NCI-H748 treated with DMSO at 0.1 percent for 48 hours (cell line): ENCODE measurements around the gene CPLX1.

Experiments used
- DNase-seq: peaks from one replicate; lab custom pipeline; 2025; lab: John Stamatoyannopoulos, UW

CPLX1 gene

DNA sequence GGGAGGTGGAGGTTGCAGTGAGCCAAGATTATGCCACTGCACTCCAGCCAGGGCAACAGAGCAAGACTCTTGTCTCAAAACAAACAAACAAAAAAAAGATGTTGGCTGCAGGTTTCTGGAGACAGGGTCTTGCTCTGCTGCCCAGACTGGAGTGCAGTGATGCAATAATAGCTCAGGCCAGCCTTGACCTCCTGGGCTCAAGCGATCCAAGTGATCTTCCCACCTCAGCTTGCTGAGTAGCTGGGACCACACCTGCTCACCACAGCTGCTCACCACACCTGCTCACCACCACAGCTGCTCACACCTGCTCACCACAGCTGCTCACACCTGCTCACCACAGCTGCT lies 29.9 kb upstream of the CPLX1 start:
- no peak for DNase-seq

DNA sequence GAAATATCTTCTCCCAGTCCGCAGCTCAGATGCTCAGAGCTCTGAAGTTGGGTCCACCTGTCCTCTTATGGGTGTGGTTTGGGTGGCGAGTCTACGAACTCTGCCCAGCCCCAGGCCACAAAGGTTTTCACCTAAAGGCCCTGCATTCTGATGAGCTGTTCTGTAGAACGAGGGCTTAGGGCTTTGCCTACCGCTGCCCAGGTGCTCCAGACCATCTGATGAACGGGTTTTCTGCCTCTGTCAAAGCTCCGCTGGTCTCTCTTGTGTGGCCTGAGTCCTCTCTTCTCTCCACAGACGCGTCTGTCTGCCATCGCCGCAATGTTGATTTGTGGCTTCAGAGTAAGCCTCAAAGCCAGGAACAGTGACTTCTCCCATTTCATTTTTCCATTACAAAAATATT lies 28.4 kb upstream of the CPLX1 start:
- DNase-seq = no peak

DNA sequence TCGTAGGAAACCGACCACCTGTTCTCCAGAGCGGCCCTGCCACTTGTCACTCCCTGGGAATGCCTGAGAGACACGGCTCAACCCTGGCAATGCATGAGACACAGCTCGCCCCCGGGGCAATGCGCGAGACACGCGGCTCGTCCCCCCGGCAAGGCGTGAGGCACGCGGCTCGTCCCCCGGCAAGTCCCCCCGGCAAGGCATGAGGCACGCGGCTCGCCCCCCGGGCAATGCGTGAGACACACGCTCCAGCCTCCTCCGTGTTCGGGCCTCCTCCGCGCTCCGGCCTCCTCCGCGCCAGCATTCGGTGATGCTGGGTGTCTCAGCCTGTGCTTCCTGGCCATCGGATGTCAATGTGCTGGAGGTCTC lies 27.5 kb upstream of the CPLX1 start:
- DNase-seq = no peak

DNA sequence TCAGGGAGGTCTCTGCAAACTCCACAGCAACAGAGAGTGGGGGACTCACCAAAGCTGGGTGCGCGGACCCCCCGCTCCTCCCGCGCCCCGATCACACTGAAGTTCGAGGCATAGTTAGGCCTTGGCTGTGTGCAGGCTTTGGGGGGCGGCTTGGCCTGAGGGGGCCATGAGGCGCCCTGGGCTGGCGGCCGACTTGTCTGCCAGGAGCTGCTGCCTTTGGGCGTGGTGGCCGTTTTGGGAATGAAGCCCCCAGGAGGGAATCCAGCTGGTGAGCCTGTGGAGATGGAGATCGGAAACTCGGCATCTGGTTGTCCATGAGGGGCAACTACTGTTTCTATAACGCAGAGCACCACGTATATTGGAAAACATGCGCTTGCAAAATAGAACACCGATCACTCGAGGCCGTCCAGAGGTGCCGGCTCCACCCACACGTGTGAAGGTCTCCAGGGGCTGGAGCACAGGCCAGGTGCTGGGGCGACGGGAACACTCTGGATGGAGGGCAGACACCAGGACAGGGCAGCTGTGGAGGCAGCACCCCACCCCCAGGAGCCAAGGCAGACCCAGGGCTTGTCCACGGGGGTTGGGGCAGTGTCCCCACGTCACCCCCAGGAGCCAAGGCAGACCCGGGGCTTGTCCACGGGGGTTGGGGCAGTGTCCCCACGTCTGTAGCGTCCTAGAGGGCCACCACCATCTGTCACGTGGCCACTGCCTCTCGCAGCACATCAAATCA lies 25.9 kb upstream of the CPLX1 start:
- no peak for DNase-seq

DNA sequence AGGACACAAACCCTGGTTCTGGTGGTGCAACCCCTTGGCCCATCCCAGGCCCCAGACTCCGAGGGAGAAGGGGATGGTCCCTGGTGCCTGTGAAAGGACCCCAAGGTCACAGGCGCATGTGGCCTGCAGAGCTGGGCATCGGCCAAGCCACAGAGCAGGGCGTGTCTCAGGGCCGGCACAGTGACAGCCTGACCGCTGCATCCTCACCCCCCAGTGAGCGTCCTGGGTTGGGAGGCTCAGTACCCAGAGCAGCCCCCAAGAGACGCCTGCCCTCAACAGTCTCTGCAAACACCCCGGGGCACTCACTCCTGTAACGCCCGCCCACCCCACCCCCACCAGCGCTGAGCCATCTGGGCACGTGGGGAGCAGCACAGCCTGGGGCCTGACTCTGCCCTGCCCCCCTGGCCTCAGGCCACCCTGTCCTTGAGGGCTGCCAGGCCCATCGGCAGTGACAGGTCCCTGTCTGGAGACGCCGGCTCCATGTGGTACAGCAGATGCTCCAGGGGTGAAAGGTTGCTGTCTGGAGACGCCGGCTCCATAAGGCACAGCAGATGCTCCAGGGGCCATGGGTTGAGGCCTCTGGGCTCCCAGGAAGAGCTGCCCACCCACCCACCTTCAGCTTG lies 24.5 kb upstream of the CPLX1 start:
- DNase-seq = no peak

DNA sequence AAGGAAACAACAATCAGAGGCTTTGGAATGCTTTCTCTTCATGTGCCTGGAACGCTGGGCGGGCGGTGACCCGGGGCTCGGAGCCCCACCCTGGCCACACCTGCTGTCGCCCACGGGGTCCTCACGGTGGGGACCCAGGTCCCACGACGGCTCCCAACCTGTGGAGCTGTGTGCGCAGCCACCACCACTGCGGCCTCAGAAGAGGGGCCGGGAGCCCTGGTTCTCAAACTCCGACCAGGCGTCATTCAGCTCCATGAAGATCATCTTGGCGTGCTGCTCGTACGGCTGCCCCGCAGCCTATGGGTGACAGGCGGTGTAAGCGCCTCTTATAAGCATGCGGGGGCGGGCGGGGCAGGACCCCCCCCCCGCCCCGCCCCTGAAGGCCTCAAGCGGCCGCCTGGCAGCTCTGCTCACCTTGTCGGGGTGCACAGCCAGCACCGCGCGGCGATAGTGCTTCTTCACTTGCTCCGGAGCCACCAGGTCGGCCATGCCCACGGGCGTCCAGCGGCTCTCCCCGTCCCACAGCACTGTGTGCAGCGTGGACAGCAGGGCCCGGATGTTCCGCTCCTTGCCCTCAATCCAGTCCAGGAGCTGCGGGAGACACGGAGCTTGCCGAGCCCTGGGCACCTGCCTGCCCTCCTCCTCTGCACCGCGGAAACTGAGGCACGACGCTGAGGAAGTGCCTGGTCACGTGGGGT lies 23.7 kb upstream of the CPLX1 start:
- no peak for DNase-seq

DNA sequence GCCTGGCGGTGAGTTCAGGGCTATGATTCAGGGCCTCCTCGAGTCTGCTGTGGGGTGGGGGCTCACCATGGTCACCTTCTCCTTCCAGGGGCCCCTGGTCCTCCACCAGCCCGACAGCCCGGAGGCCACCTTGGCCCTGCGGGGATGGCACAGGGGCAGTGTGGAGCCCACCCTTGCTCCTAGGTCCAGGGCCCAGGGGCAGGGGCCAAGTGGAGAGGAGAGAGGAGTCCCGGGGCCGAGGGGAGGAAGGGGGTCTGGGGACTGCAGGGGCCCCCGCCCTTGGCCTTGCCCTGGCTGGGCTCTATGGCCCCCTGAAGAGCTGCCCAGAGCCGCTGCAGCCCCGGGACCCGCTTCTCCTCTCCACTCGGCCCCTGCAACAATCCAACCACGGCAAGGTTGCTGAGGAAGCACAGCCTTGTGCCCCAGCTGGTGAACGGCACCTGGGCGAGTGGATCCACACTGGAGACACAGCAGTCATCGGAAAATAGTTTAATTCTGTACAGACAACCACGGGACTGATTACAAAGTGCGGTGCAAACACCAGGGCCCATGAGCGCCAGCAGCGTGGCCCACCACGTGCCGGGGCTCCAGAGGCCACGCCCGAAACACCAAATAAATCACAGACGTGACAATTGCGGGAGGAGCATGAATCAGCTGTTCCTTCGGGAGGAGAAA lies 23.0 kb upstream of the CPLX1 start:
- no peak for DNase-seq

DNA sequence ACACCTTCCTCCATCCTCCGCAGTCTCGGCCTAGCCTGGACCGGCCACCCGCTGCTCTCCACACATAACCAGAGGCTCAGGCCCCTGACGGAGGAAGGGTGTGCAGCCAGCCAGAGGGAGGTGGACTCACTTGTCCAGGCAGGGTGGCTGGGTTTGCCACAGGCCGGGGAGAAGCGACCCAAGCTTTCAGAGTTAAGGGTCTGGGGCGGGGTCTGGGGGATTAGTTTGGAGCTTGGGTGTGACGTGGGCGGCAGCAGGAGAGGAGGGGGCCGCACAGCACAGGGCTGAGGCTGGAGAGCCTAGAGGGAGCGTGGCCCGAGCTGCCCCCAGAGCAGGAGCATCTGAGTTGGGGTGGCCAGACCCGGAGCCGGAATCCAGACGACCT lies 22.4 kb upstream of the CPLX1 start:
- no peak for DNase-seq

DNA sequence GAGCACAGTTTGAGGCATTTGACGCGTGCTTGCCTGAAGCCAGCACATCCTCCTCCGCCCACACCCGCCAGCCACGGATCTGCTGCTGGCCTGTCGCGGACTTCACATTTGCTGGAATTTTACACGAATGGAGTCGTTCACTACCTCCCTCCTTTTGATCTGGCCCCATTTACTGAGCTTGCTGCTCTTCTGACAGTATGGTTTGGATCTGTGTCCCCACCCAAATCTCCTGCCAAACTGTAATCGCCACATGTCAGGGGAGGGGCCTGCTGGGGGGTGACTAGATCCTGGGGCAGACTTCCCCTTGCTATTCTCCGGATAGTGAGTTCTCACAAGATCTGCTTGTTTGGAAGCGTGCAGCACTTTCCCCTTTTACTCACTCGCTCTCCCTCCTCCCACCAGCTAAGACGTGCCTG lies 19.9 kb upstream of the CPLX1 start:
- no peak for DNase-seq

DNA sequence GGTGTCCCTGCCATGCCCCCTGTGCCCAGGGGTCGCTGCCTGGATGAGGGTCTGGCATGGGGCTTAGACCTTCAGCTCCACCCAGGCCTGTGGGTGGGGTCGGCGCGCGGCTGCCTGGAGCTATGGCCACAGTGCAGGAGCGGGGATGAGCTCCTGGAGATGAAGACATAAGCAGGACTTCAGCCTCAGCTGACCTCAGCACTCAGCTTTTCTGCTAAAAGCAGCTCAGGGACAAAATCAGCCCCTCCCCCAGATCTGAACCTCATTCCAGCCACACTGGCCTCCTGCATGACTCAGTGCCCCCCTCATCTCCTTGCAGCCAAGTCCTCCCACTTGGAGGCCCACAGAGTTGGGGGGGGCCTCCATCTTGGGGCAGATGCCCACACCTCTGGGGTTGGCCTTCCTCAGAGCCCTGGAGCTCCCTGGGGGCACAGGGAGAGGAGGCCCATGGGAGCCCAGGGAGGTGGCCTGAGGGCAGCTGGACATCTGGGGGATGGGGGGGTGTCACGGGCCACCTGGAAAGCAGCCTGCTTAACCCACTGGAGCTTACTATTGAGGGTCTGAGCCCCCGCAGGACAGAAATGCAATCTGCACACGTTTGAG lies 19.4 kb upstream of the CPLX1 start:
- DNase-seq = no peak

DNA sequence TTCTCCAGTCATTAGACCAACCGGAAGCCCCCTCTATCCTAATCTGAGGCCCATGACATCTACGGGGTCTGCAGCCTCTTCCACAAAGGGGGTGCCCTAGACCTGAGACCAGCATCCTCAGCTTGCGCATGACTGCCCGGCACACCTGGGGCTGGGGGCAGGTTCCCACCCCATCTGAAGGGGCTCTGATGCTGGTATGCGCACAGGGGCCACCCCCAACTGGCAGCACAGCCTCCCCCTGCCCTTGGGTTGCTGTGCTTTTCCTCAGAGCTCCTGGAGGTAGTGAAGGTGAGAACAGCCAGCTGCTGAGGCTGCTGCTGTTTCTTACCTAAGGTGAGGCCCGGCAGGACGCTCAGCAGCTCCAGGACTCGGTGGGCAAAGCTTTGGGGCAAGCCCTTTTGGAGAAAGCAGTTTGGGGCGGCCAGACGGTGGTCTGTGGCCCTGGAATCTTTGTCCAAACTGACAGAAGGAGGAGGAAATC lies 18.9 kb upstream of the CPLX1 start:
- DNase-seq = no peak

DNA sequence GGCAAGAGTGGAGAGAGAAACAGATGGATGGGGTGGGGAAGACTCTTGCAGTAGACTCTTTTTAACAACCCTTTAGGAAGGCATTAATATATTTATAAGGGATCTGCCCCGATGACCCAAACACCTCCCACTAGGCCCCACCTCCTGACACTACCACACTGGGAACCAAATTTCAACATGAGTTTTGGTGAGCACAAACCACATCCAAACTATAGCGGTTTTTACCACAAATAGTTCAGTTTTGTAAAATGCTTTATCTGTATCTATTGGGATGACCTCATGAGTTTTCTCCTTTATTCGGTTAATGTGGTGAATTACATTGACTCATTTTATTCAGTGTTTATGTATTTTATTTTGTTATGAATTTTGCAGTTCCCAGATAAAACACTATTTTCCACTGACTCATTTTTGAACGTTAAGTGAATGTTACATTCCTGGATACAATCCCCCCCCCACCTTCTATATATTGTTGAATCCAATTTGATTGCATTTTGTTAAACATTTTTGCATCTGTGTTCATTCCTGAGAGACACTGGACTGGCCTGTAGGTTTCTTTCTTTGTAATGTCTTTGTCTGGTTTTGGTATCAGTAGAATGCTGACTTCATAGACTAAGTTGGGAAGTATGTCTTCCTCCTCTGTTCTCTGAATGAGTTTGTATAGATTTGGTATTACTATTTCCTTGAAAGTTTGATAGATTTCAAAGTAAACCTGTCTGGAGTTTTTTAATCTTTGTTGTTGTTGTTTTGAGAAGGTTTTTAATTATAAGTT lies 13.9 kb upstream of the CPLX1 start:
- no peak for DNase-seq

DNA sequence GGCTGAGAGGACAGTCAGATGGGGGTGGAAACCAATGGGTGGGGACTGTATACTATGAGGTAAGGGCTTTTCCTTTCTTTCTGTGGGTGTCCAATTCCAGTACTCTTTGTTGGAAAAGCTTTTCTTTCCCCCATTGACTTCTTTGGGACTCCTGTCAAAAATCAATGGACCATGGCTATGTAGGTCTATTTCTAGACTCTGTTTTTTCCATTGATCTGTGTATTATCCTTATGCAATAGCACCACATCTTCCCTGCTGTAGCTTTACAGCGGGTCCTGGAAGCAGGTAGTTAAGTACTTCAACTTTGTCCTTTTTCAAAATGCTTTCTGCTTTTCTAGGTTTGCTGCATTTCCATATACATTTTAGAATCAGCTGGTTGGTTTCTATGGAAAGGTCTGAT lies 11.8 kb upstream of the CPLX1 start:
- DNase-seq = no peak

DNA sequence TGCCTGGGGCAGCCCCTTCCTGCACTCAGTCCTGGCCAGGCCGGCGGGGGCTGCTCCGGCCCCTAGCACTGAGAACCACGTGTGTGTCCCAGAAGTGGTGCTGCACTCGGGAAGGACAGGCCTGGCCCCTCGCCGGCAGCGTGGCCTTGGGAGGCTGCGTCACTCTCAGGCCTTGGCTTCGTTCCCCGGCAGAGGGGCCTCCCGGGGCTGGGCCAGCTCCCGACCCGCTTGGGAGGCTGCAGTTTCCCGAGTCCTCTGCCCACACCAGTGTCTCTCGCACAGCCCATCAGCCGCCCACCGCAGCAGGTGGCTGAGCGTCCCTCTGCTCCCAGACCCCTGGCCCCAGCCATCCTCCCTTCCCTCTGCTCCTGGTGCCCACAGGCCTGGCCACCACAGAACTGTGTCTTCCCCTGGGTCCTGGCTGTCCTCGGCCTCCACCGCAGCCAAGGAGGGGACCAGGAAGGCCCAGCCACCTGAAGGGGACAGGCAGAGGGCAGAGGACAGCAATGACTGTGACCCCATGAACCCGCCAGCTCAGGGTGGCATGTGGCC lies 10.9 kb upstream of the CPLX1 start:
- no peak for DNase-seq

DNA sequence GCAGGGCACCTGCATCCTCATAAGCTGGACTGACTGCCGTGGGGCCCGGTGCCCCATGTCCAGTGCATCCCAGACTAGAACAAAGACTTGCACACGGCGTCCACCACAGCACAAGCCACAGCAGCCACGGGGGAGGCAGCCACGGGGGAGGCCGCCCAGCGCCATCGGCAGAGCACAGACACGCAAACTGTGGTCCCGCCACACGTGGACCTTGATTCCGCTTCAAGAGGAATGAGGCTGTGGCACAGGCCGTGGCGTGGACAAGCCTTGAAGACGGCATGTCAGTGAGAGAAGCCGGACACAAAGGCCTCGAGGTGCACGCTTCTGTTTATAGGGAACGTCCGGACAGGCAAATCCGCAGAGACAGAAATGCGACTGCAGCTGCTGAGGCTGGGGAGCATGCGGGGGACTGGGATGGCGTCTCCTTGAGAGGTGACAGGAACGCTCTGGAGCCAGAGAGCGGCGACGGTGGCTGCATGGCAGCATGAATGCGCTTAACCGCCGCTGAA lies 10.1 kb upstream of the CPLX1 start:
- DNase-seq = no peak

DNA sequence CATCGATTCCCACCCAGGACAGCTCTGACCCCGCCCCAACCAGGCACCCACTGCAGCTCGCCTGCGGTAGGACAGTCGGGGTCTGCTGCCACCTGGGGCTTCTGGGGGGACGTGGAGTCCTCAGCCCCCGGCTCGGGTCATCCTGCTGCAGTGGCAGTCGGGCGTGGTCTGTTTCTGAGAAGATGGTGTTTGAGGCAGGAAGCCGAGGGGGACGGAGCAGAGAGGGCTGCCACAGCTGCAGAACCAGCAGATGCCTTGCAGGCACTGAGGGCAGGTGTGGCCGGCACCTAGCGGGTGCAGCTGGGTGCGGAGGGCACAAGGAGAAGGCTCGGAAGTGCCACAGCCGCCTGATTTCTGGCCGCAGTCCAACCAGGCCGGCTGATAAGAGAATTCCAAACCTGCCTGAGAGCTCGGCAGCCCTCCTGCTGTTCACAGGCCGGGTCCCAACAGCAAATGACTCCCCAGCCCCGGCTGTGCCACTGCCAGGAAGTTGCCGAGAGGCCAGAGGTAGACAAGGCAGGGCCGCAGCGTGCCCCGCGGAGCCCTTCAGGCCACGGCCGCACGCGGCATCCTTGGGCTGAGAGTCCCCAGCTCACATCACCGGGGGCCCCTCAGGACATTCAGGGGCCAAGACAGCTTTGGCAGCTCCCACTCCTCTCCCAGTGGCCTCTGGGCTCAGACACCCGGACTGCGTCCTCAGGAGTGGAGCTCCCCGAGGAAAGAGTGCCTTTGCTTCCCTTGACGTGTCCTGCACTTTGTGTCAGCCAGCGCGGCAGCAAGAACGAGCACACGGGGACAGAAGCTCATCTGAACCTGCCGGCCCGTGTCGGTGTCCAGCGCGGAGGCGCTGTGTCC lies 9.4 kb upstream of the CPLX1 start:
- DNase-seq = no peak

DNA sequence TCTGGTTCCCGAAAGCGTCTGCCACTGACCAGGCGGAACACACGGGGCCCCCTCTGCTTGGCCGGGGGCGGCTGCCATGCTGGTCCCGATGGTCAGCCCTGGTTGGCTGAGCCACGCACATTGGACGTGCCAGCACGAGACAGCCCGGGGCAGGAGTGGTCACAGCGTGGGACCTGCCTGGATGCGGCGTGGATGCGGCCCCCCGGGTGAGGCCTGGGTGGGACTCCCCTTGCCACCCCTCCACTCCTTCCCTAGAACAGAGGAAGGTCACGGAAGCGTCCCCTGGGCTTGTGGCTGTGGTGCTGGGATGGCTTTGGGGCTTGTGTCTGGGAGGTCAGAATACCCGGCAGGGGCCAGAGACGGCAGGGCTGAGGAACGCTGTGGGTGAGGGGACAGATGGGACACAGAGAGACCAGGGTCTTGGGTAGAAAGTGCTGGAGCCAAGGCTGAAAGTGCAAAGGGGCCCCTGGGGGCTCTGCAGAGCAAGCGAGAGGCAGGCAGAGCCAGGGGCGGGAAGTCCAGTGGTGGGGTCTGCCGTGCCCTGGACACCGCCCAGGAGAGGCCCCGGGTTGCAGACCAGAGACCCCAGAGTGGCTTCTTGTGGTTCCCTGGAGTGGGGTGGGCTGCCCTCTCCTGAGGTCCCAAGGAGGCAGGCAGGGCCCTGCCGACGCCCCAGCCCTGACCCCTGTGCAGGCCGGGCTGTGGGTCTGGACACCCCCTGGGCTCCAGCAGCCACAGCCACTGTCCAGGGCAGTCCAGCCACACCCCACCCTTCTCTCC lies 8.6 kb upstream of the CPLX1 start:
- DNase-seq = no peak

DNA sequence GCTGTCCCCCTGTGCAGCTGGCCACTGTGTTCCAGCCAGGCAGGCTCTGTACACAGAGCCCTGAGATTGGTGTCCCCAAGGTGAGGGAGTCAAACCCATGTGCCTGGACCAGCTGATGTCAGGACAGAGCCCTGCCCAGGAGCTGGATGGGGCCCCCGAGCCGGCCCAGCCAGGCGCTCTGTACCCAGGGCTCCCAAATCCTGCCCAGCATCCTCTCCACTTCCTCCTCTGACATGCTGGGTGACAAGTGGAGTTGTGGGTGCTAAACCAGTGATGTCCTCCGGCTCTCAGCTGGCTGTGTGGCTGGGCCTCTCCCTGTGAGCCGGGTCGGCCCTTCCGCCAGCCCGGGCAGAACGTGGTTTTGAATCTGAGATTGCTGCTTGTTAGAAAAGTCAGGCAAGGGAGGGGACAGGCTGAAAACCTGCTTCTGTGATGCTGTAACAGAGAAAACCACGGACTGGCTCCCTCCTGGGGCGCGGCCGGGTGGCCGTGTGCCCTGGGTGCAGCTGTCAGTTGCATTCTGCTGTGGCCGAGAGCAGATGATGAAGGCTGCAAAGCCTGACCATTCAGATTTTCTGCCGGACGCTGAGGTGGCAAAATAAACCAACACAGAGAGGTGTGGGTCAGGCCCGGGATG lies 7.9 kb upstream of the CPLX1 start:
- no peak for DNase-seq

DNA sequence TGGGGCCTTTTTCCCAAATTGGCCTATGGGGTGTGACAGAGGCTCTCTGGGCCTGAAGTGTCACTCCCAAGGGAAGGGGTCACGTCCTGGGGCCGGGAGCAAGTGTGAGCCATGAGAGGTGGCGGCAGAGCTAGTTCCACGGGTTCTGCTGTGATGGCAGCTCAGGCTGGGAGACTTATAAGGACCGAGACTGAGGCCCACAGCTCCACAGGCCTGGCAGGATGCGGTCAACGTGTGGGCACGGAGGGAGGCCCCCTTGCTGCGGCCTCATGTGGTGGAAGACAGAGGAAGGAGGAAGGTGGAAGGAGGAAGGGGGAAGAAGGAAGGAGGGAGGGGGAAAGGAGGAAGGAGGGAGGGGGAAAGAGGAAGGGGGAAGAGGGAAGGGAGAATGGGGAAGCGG lies 7.2 kb upstream of the CPLX1 start:
- no peak for DNase-seq
